DOHH2 (cell line): ENCODE data around the gene HCN4.
"Not testable (repeated sequence)": the region's sequence is repeated elsewhere in the genome, so short reads cannot be mapped to it uniquely, and the experiment has no call there.

ENCODE experiments used
- H3F3A ChIP-seq: fragments of 200-600 bp; sonication (generic), shearing (Covaris generic); 2 replicates; pipeline ENCODE4 v1.6.0; 2016; ENCODE audit warnings: antibody characterized with exemption, mild to moderate bottlenecking; ENCODE audit not compliant: control insufficient read depth, insufficient read depth
- H3K27ac ChIP-seq: fragments of 200-600 bp; sonication (generic); 2 replicates; pipeline ENCODE4 v1.5.1; 2014; ENCODE audit warnings: low read depth, mild to moderate bottlenecking, low read length, moderate library complexity
- H3K27me3 ChIP-seq: fragments of 200-600 bp; sonication (generic); 2 replicates; pipeline ENCODE4 v1.6.1; 2014; ENCODE audit warnings: mild to moderate bottlenecking, low read length, mixed read lengths; ENCODE audit not compliant: control insufficient read depth
- H3K36me3 ChIP-seq: fragments of 200-600 bp; sonication (generic); 2 replicates; pipeline ENCODE4 v1.6.1; 2014; ENCODE audit warnings: mild to moderate bottlenecking, low read length, moderate library complexity, mixed read lengths; ENCODE audit not compliant: control insufficient read depth
- H3K4me1 ChIP-seq: fragments of 200-600 bp; sonication (generic); 2 replicates; pipeline ENCODE4 v1.6.1; 2014; ENCODE audit warnings: mild to moderate bottlenecking, low read length, mixed read lengths; ENCODE audit not compliant: control insufficient read depth
- H3K4me2 ChIP-seq: fragments of 200-600 bp; sonication (generic); 2 replicates; pipeline ENCODE4 v1.6.0; 2014; ENCODE audit warnings: mild to moderate bottlenecking, low read length, moderate library complexity
- H3K4me3 ChIP-seq: fragments of 200-600 bp; sonication (generic); 2 replicates; pipeline ENCODE4 v1.5.1; 2014; ENCODE audit warnings: mild to moderate bottlenecking, low read length, mixed read lengths
- H3K79me2 ChIP-seq: fragments of 200-600 bp; sonication (generic); 2 replicates; pipeline ENCODE4 v1.6.1; 2014; ENCODE audit warnings: mild to moderate bottlenecking, low read length, mixed read lengths; ENCODE audit not compliant: control insufficient read depth
- H3K9me2 ChIP-seq: fragments of 200-600 bp; sonication (generic); replicated peaks from 2 replicates; pipeline ENCODE4 v1.6.1; 2014; ENCODE audit warnings: mild to moderate bottlenecking, low read length, mixed read lengths; ENCODE audit not compliant: control insufficient read depth
- H3K9me3 ChIP-seq: fragments of 200-600 bp; sonication (generic); 2 replicates; pipeline ENCODE4 v1.6.1; 2014; ENCODE audit warnings: antibody characterized with exemption, low read length, mixed read lengths; ENCODE audit not compliant: control insufficient read depth, insufficient read depth
- H4K20me1 ChIP-seq: fragments of 200-600 bp; sonication (generic); 2 replicates; pipeline ENCODE4 v1.6.0; 2014; ENCODE audit warnings: low read depth, mild to moderate bottlenecking, antibody characterized with exemption, low read length, moderate library complexity; ENCODE audit not compliant: control insufficient read depth, insufficient read depth
- CTCF ChIP-seq: fragments of 200-600 bp; sonication (generic); IDR thresholded peaks from one replicate; pipeline ENCODE4 v1.5.1; 2014; ENCODE audit warnings: antibody characterized with exemption, mild to moderate bottlenecking, low read depth, low read length; ENCODE audit not compliant: poor library complexity, severe bottlenecking
- EZH2phosphoT487 ChIP-seq: fragments of 200-600 bp; sonication (generic); IDR thresholded peaks from 2 replicates; pipeline ENCODE4 v1.6.1; 2017; ENCODE audit warnings: borderline replicate concordance, mild to moderate bottlenecking, antibody characterized with exemption, low read length, moderate library complexity, mixed read lengths

Gene HCN4

GRCh38 chr15:73308305-73308704, 60.5 kb downstream of the HCN4 start:
- Histone ChIP-seq H4K20me1 (no peaks in the 10 kb centered on the region), H3K9me2 (no peaks in the 10 kb centered on the region), H3K36me3 (no peaks in the 10 kb centered on the region), H3K4me3 (no peak overlapping the region), H3K9me3 (no peaks in the 10 kb centered on the region), H3F3A (no peaks in the 10 kb centered on the region), H3K4me1 (no peaks in the 10 kb centered on the region), H3K79me2 (no peaks in the 10 kb centered on the region), H3K4me2 (no peak overlapping the region), H3K27me3 (peaks cover 3% of the 10 kb centered on the region; the same call in 1 of the 2 replicates), H3K27ac (no peak overlapping the region)
- TF ChIP-seq EZH2phosphoT487 (no peak), CTCF (no peak)

- no peaks in the 10 kb centered on the region for H3K36me3 ChIP-seq
- no peaks in the 10 kb centered on the region for H3F3A ChIP-seq
- no peaks in the 10 kb centered on the region for H3K4me1 ChIP-seq
- no peaks in the 10 kb centered on the region for H3K9me2 ChIP-seq
- H3K4me2 ChIP-seq: no peak overlapping the region
- H3K9me3 ChIP-seq: no peaks in the 10 kb centered on the region
- no peak overlapping the region for H3K4me3 ChIP-seq
- H3K27me3 ChIP-seq: peaks cover 3% of the 10 kb centered on the region; the same call in 1 of the 2 replicates
- H4K20me1 ChIP-seq: no peaks in the 10 kb centered on the region
- TF ChIP-seq CTCF: peak; percentile 59
- TF ChIP-seq EZH2phosphoT487: no peak
- no peak overlapping the region for H3K27ac ChIP-seq
- no peaks in the 10 kb centered on the region for H3K79me2 ChIP-seq
Observed at GRCh38 chr15:73305331-73306211, 63.2 kb downstream of the HCN4 start.

- no peaks in the 10 kb centered on the region for H3K9me2 ChIP-seq
- H3K4me1 ChIP-seq: no peaks in the 10 kb centered on the region
- no peaks in the 10 kb centered on the region for H3K9me3 ChIP-seq
- H3K27me3 ChIP-seq: peaks cover 3% of the 10 kb centered on the region; the same call in 1 of the 2 replicates
- TF ChIP-seq CTCF: no peak
- H3K4me2 ChIP-seq: no peak overlapping the region
- H3K36me3 ChIP-seq: no peaks in the 10 kb centered on the region
- H3K27ac ChIP-seq: no peak overlapping the region
- H4K20me1 ChIP-seq: no peaks in the 10 kb centered on the region
- no peak overlapping the region for H3K4me3 ChIP-seq
- no peaks in the 10 kb centered on the region for H3F3A ChIP-seq
- no peaks in the 10 kb centered on the region for H3K79me2 ChIP-seq
Observed at GRCh38 chr15:73303636-73304035, 65.1 kb downstream of the HCN4 start.

- H3K4me1 ChIP-seq, H4K20me1 ChIP-seq, H3K4me3 ChIP-seq, H3K27ac ChIP-seq, H3K4me2 ChIP-seq, H3F3A ChIP-seq, H3K79me2 ChIP-seq, H3K9me2 ChIP-seq, H3K9me3 ChIP-seq, H3K36me3 ChIP-seq, H3K27me3 ChIP-seq: not testable (repeated sequence)
Observed at GRCh38 chr15:73300286-73300685, 68.5 kb downstream of the HCN4 start.
